NCI-H526 (cell line): Measurements from ENCODE around the gene DYRK4.

Source experiments
- DNase-seq, 2 experiments: peaks; one replicate each; lab custom pipeline; 2025; lab: John Stamatoyannopoulos, UW

Gene DYRK4

GRCh38 chr12:4621511-4621910 lies 59.5 kb downstream of the DYRK4 start:
- no peak for DNase-seq

DNA sequence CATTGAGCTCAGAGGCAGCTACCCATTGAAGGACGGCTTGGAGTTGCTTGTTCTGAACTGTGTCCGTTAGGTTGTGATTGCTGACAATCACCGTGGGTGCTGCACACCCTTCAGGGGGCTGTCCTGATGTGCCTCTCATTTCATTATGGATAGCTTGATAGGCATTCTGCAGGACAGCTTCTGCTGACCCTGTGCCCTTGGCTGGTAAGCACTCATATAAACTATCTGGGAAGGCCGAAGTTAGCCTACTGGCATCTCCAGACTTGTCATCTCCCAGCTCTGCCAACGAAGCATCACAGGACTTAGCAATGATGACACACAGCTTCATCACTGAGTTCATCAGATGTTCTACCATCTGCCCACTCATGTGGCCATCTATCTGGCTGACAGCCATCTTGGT lies 64.5 kb downstream of the DYRK4 start:
- no peak for DNase-seq

- no peak for DNase-seq
Measured at GRCh38 chr12:4628406-4628805, 66.4 kb downstream of the DYRK4 start.

GRCh38 chr12:4630262-4630661 lies 68.3 kb downstream of the DYRK4 start:
- DNase-seq: no peak

DNA sequence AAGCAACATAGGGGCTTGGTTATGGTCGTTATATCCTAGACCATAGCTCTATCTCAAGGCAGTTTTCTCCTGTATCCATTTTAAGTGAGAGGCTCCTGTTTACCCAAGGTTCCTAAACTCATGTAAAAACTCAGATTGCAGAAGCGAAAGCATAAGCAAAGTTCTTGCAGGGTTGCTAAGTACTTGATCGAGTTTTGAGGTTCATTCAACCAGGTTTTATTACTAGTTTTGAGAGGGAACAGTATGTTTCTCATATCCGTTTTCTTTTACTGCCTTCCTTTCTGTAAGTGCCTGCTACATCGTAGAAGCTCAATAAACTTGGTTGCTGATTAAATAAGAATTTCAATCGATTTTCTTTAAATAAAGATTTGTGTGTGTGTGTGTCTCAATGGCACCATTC lies 81.7 kb downstream of the DYRK4 start:
- DNase-seq: no peak

GRCh38 chr12:4645023-4645422 lies 83.0 kb downstream of the DYRK4 start:
- no peak for DNase-seq

DNA sequence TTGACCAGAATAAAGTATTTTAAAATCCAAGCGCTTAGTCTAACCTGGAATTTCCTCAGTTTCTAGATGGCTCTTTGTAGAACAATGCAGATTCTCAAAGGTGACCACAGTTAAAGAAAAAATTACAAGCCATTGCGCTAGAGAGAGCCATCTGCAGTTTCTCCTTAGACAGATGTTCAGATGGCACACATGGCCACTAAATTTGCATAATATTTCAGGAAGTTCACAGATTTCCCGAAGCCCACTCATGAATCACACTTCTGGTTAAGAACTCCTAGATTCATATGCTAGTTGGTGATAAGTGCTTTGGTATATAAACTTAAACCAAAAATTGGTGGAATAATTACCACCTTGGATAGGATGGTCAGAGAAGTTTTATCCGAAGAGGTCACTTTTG lies 86.1 kb downstream of the DYRK4 start:
- peak in 1 of 2 experiments; percentile 17 for DNase-seq

DNA sequence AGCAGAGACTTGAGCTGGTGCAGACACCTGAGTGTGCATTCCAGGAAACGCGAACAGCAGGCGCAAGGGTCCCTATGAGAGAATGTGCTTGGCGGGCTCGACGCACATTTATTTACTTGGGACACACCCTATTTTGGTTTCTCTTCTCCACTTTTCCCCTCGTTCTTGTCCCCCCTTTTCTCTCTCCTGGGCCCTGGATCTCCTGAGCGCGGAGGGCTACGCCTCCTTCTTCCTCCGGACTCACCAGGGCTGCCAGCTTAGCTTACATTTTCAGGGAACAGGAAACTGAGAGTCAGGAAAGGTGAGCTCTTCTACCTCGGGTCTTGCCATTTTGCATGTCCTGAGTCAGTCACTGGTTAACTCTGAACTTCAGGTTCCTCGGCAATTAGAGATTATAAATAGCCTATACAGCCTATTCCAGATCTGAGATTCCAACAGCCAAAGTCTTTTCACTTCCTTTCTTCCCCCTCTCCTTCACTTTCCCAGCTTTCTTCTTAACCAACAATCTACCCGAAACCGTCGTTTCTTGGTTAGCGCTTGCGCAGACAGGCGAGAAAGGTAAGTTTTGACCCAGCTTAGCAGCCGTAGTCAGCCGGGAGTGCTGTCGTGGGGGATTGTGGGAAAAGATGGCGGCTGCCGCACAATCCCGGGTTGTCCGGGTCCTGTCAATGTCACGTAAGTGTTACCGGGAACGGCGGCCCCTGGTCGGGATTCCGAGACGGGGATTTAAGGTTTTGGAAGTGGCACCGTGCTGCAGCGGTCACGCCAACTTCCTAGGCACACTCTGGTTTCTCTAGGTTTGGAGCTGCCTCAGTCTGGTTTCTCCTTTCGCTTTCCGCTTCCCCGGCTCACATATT lies 86.7 kb downstream of the DYRK4 start, which contains the start of the genes AKAP3 and NDUFA9:
AKAP3 (minus strand) TSS at position 551 of the 857 bp plus-strand sequence. CDS start 10,855 bp downstream, outside the sequence.
NDUFA9 (plus strand) TSS at position 614 of the 857 bp plus-strand sequence; CDS start at position 627, 13 bp downstream.
- DNase-seq: peak; percentile 81 to 90

GRCh38 chr12:4649358-4649661 lies 87.3 kb downstream of the DYRK4 start:
- no peak for DNase-seq

DNA sequence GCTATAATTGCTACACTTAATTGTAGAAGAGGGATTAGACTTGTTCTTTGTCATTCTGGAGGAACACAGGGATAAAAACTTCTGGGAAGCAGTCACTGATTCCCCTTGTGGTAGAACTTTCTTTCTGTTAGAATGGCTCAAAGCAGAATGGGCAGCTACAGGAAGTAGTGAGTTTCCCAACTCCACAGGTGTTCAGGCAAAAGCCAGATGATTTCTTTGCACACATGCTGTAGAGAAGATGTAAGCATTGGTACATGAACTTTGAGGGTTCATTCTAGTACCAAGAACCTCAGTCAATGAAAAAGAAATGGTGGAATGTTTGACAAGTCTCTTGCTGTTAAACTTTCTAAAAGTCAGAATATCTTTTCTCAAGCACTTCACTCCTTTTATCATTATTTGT lies 91.2 kb downstream of the DYRK4 start:
- DNase-seq: no peak

GRCh38 chr12:4653691-4654090 lies 91.7 kb downstream of the DYRK4 start:
- DNase-seq: no peak
